Measurements from ENCODE around the gene CFAP20.
A peak's percentile ranks its signal among the peaks of the same experiment; 100 is the strongest.

Gene CFAP20

GRCh38 chr16:58116529-58116928 lies 12.7 kb downstream of the CFAP20 start:
- H3K27me3 Mint-ChIP-seq, result no peaks in the 10 kb centered on the region
- peaks cover 8% of the 10 kb centered on the region for H3K4me1 Mint-ChIP-seq
- peaks cover 3% of the 10 kb centered on the region for H3K9me3 Mint-ChIP-seq
- H3K4me3 Mint-ChIP-seq, result no peak overlapping the region
- peaks cover 40% of the 10 kb centered on the region for H3K36me3 Mint-ChIP-seq
- DNase-seq (ENCODE audit: low spot score in 2 of 2) (no peak), ATAC-seq (ENCODE audit: low read depth) (no peak)
- H3K27ac Mint-ChIP-seq, result no peak overlapping the region

GRCh38 chr16:58116081-58116480 lies 13.1 kb downstream of the CFAP20 start:
- H3K36me3 Mint-ChIP-seq, result peaks cover 40% of the 10 kb centered on the region
- no peaks in the 10 kb centered on the region for H3K27me3 Mint-ChIP-seq
- peaks cover 8% of the 10 kb centered on the region for H3K4me1 Mint-ChIP-seq
- H3K27ac Mint-ChIP-seq, result no peak overlapping the region
- no peak overlapping the region for H3K4me3 Mint-ChIP-seq
- H3K9me3 Mint-ChIP-seq, result peaks cover 3% of the 10 kb centered on the region
- ATAC-seq (ENCODE audit: low read depth) (no peak), DNase-seq (ENCODE audit: low spot score in 2 of 2) (no peak)

GRCh38 chr16:58114827-58115825 lies 14.1 kb downstream of the CFAP20 start:
- no peak for ATAC-seq (ENCODE audit: low read depth)
- peaks cover 40% of the 10 kb centered on the region for H3K36me3 Mint-ChIP-seq
- H3K4me1 Mint-ChIP-seq, result peaks cover 6% of the 10 kb centered on the region
- H3K27ac Mint-ChIP-seq, result no peak overlapping the region
- no peaks in the 10 kb centered on the region for H3K27me3 Mint-ChIP-seq
- peaks cover 3% of the 10 kb centered on the region for H3K9me3 Mint-ChIP-seq
- no peak for DNase-seq (ENCODE audit: low spot score in 2 of 2)
- no peak overlapping the region for H3K4me3 Mint-ChIP-seq

GRCh38 chr16:58111302-58111627 lies 17.9 kb downstream of the CFAP20 start:
- Mint-ChIP-seq H3K36me3 (peaks cover 33% of the 10 kb centered on the region), H3K27me3 (no peaks in the 10 kb centered on the region), H3K9me3 (peaks cover 3% of the 10 kb centered on the region), H3K4me1 (peaks cover 6% of the 10 kb centered on the region), H3K4me3 (no peak overlapping the region), H3K27ac (no peak overlapping the region)
- DNase-seq (ENCODE audit: low spot score in 2 of 2) (no peak), ATAC-seq (ENCODE audit: low read depth) (no peak)

- Mint-ChIP-seq H3K36me3 (peaks cover 28% of the 10 kb centered on the region), H3K4me3 (no peak overlapping the region), H3K4me1 (peaks cover 6% of the 10 kb centered on the region), H3K27ac (no peak overlapping the region), H3K9me3 (peaks cover 5% of the 10 kb centered on the region), H3K27me3 (no peaks in the 10 kb centered on the region)
- ATAC-seq (ENCODE audit: low read depth), result no peak
- DNase-seq (ENCODE audit: low spot score in 2 of 2), result no peak
Measured at GRCh38 chr16:58110571-58111301, 18.4 kb downstream of the CFAP20 start.

GRCh38 chr16:58109881-58110280 lies 19.3 kb downstream of the CFAP20 start:
- no peak for DNase-seq (ENCODE audit: low spot score in 2 of 2)
- Mint-ChIP-seq H3K9me3 (peaks cover 5% of the 10 kb centered on the region), H3K27me3 (no peaks in the 10 kb centered on the region), H3K36me3 (peaks cover 19% of the 10 kb centered on the region), H3K27ac (no peak overlapping the region), H3K4me3 (no peak overlapping the region), H3K4me1 (peaks cover 6% of the 10 kb centered on the region)
- ATAC-seq (ENCODE audit: low read depth), result no peak

- H3K36me3 Mint-ChIP-seq, result peaks cover 17% of the 10 kb centered on the region
- H3K27me3 Mint-ChIP-seq, result no peaks in the 10 kb centered on the region
- H3K9me3 Mint-ChIP-seq, result peaks cover 5% of the 10 kb centered on the region
- peak; percentile 66 for ATAC-seq (ENCODE audit: low read depth)
- no peak overlapping the region for H3K4me3 Mint-ChIP-seq
- no peak for DNase-seq (ENCODE audit: low spot score in 2 of 2)
- no peak overlapping the region for H3K27ac Mint-ChIP-seq
- peaks cover 6% of the 10 kb centered on the region for H3K4me1 Mint-ChIP-seq
Measured at GRCh38 chr16:58109330-58109729, 19.9 kb downstream of the CFAP20 start.

- DNase-seq (ENCODE audit: low spot score in 2 of 2) (no peak), ATAC-seq (ENCODE audit: low read depth) (no peak)
- H3K27ac Mint-ChIP-seq, result no peak overlapping the region
- no peaks in the 10 kb centered on the region for H3K27me3 Mint-ChIP-seq
- H3K4me3 Mint-ChIP-seq, result no peak overlapping the region
- H3K36me3 Mint-ChIP-seq, result peaks cover 3% of the 10 kb centered on the region
- peaks cover 6% of the 10 kb centered on the region for H3K4me1 Mint-ChIP-seq
- H3K9me3 Mint-ChIP-seq, result peaks cover 2% of the 10 kb centered on the region
Measured at GRCh38 chr16:58107709-58108108, 21.5 kb downstream of the CFAP20 start.

- H3K4me1 Mint-ChIP-seq, result peaks cover 6% of the 10 kb centered on the region
- H3K27me3 Mint-ChIP-seq, result no peaks in the 10 kb centered on the region
- peaks cover 3% of the 10 kb centered on the region for H3K36me3 Mint-ChIP-seq
- H3K27ac Mint-ChIP-seq, result no peak overlapping the region
- ATAC-seq (ENCODE audit: low read depth) (no peak), DNase-seq (ENCODE audit: low spot score in 2 of 2) (no peak)
- no peak overlapping the region for H3K4me3 Mint-ChIP-seq
- H3K9me3 Mint-ChIP-seq, result peaks cover 2% of the 10 kb centered on the region
Measured at GRCh38 chr16:58107228-58107627, 22.0 kb downstream of the CFAP20 start.

GRCh38 chr16:58105631-58106030 lies 23.6 kb downstream of the CFAP20 start:
- DNase-seq (ENCODE audit: low spot score in 2 of 2) (no peak), ATAC-seq (ENCODE audit: low read depth) (no peak)
- no peak overlapping the region for H3K27ac Mint-ChIP-seq
- no peaks in the 10 kb centered on the region for H3K36me3 Mint-ChIP-seq
- peaks cover 6% of the 10 kb centered on the region for H3K4me1 Mint-ChIP-seq
- no peak overlapping the region for H3K4me3 Mint-ChIP-seq
- H3K27me3 Mint-ChIP-seq, result no peaks in the 10 kb centered on the region
- peaks cover 2% of the 10 kb centered on the region for H3K9me3 Mint-ChIP-seq

- H3K9me3 Mint-ChIP-seq, result peaks cover 2% of the 10 kb centered on the region
- no peaks in the 10 kb centered on the region for H3K4me1 Mint-ChIP-seq
- H3K36me3 Mint-ChIP-seq, result no peaks in the 10 kb centered on the region
- H3K4me3 Mint-ChIP-seq, result no peak overlapping the region
- H3K27me3 Mint-ChIP-seq, result peaks cover 6% of the 10 kb centered on the region
- ATAC-seq (ENCODE audit: low read depth) (no peak), DNase-seq (ENCODE audit: low spot score in 2 of 2) (no peak)
- no peak overlapping the region for H3K27ac Mint-ChIP-seq
Measured at GRCh38 chr16:58102665-58103392, 26.4 kb downstream of the CFAP20 start.

- Mint-ChIP-seq H3K36me3 (no peaks in the 10 kb centered on the region), H3K27ac (no peak overlapping the region), H3K9me3 (no peaks in the 10 kb centered on the region), H3K27me3 (peaks cover 9% of the 10 kb centered on the region), H3K4me3 (no peak overlapping the region), H3K4me1 (peaks cover 2% of the 10 kb centered on the region)
- DNase-seq (ENCODE audit: low spot score in 2 of 2) (no peak), ATAC-seq (ENCODE audit: low read depth) (no peak)
Measured at GRCh38 chr16:58099956-58100300, 29.3 kb downstream of the CFAP20 start.

GRCh38 chr16:58099097-58099955 lies 29.9 kb downstream of the CFAP20 start:
- H3K9me3 Mint-ChIP-seq, result no peaks in the 10 kb centered on the region
- no peak overlapping the region for H3K4me3 Mint-ChIP-seq
- peaks cover 9% of the 10 kb centered on the region for H3K27me3 Mint-ChIP-seq
- no peak overlapping the region for H3K27ac Mint-ChIP-seq
- no peaks in the 10 kb centered on the region for H3K36me3 Mint-ChIP-seq
- no peak for ATAC-seq (ENCODE audit: low read depth)
- H3K4me1 Mint-ChIP-seq, result peaks cover 2% of the 10 kb centered on the region
- DNase-seq (ENCODE audit: low spot score in 2 of 2), result no peak
